DOHH2 (cell line): ENCODE results near the gene PRRG4.

Experiments used
- CTCF ChIP-seq: fragments of 200-600 bp; sonication (generic); IDR thresholded peaks from one replicate; pipeline ENCODE4 v1.5.1; 2014; ENCODE audit warnings: antibody characterized with exemption, mild to moderate bottlenecking, low read depth, low read length; ENCODE audit not compliant: poor library complexity, severe bottlenecking
- EZH2phosphoT487 ChIP-seq: fragments of 200-600 bp; sonication (generic); IDR thresholded peaks from 2 replicates; pipeline ENCODE4 v1.6.1; 2017; ENCODE audit warnings: borderline replicate concordance, mild to moderate bottlenecking, antibody characterized with exemption, low read length, moderate library complexity, mixed read lengths

GRCh38 chr11:32833921-32834320 is 4.2 kb downstream of the PRRG4 start:
- no peak for TF ChIP-seq CTCF
- TF ChIP-seq EZH2phosphoT487, result no peak
